ENCODE measurements around the gene IGLL5.

GRCh38 chr22:22879675-22880155 lies 7.9 kb upstream of the IGLL5 start:
- TF ChIP-seq, protein P1, sequence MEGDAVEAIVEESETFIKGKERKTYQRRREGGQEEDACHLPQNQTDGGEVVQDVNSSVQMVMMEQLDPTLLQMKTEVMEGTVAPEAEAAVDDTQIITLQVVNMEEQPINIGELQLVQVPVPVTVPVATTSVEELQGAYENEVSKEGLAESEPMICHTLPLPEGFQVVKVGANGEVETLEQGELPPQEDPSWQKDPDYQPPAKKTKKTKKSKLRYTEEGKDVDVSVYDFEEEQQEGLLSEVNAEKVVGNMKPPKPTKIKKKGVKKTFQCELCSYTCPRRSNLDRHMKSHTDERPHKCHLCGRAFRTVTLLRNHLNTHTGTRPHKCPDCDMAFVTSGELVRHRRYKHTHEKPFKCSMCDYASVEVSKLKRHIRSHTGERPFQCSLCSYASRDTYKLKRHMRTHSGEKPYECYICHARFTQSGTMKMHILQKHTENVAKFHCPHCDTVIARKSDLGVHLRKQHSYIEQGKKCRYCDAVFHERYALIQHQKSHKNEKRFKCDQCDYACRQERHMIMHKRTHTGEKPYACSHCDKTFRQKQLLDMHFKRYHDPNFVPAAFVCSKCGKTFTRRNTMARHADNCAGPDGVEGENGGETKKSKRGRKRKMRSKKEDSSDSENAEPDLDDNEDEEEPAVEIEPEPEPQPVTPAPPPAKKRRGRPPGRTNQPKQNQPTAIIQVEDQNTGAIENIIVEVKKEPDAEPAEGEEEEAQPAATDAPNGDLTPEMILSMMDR (conservative IDR thresholded peaks at IDR 0.05; ENCODE audit: low read depth, low read length): no peak
- TF ChIP-seq EZH2 (IDR thresholded peaks at IDR 0.05; ENCODE audit: low read length, unreplicated experiment): no peak
- no peak for TF ChIP-seq EZH2phosphoT487 (IDR thresholded peaks at IDR 0.05; ENCODE audit: borderline replicate concordance, low read length)

All from PC-3 (cell line).